ENCODE data around the gene IGF2. TPM values are rescaled to one million over a fixed set of nuclear protein-coding genes. Genes with fewer than 3 reads are reported as not detected.

IGF2 gene
- total RNA-seq, 1 donor from 2014 or later, result 8.8 TPM

DNA sequence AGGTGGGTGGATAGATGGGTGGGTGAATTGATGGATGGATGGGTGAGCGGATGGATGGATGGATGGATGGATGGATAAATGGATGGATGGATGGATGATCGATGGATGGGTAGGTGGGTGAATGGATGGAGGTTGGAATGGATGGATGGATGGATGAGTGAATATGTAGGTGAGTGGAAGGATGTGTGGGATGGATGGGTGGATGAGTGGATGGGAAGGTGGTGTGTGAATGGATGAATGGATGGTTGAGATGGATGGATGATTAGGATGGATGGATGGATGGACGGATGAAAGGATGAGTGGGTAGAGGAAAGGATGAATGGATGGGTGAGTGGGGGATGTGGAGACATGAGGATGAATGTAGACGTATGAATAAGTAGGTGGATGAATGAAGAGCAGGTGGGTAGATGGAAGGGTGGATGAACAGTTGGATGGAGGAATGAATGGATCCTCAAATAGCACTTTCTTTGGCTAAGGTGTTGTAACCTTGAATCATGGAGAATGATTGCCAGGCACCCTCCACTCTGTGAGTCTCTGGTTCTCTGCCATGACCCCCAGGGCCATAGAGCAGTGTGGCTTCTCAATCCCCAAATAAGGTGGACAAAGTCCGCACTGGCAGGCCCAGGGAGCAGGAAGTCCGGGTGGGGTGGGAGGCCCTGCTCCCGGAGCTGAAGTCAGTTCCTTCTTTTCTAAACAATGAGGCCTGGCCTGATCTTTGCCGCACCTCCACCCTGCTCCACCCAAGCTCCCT is 36.9 kb downstream of the IGF2 start:
- no peak for TF ChIP-seq CTCF (IDR thresholded peaks at IDR 0.05)
- Histone ChIP-seq H3K9me3 (no peaks in the 10 kb centered on the region), H3K27me3 (no peaks in the 10 kb centered on the region), H3K36me3 (no peaks in the 10 kb centered on the region), H3K4me3 (no peak overlapping the region), H3K27ac (no peak overlapping the region), H3K4me1 (peaks cover 24% of the 10 kb centered on the region)
- intact Hi-C loops (cut with DNase I), result no loop called here
- ATAC-seq (no peak), DNase-seq (no peak)

- peaks cover 29% of the 10 kb centered on the region for H3K4me1 ChIP-seq
- intact Hi-C loops (cut with DNase I), result no loop called here
- no peaks in the 10 kb centered on the region for H3K36me3 ChIP-seq
- no peak for TF ChIP-seq CTCF (IDR thresholded peaks at IDR 0.05)
- H3K27ac ChIP-seq, result no peak overlapping the region
- H3K4me3 ChIP-seq, result no peak overlapping the region
- DNase-seq (peak; percentile 53), ATAC-seq (no peak)
- H3K9me3 ChIP-seq, result no peaks in the 10 kb centered on the region
- no peaks in the 10 kb centered on the region for H3K27me3 ChIP-seq
These were observed 38.0 kb downstream of the IGF2 start for GRCh38 chr11:2101171-2101675.

DNA sequence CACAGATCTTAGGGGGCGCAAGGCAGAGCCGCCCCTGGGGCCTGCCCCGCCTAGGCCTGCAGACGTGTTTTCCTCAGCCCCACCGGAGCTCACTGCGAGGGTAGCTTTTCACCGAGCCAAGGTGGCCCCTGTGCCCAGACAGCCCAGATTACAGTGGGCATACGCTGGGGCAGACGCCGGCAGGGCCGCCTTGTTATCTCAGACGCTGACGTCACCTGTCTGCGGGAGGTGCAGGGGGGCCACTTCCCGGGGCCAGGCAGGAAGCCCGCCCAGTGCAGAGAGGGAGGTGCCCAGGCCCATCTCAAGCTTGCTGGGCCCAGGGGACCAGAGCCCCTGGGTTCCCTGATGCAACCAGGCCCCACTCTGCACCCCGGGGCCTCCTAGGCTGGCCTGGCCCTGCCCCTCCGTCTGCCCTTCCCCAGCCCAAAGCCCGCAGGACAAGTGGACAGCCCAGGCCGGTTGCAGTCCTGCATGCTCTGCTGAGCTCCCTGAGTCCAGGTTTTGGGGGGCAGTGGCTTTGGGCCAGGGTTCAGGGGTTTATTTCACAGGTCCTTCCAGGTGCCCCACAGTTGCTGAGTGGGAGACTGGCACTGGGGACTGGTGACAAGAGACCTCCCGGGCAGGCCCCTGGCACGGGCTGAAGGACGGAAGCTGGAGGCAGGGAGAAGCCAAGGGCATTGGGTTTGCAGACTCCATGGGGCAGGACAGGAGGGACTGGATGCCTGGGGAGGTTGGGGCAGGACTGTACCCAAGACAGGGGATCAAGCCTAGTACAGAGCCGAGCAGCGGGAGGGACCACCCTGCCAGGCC is 38.6 kb downstream of the IGF2 start:
- no peaks in the 10 kb centered on the region for H3K36me3 ChIP-seq
- peaks cover 29% of the 10 kb centered on the region for H3K4me1 ChIP-seq
- no peaks in the 10 kb centered on the region for H3K27me3 ChIP-seq
- H3K9me3 ChIP-seq, result no peaks in the 10 kb centered on the region
- peak; percentile 70 for DNase-seq
- H3K27ac ChIP-seq, result no peak overlapping the region
- ATAC-seq, result peak; percentile 3
- TF ChIP-seq CTCF (IDR thresholded peaks at IDR 0.05), result no peak
- intact Hi-C loops (cut with DNase I), result no loop called here
- H3K4me3 ChIP-seq, result no peak overlapping the region

- ATAC-seq, result peak; percentile 60
- no peaks in the 10 kb centered on the region for H3K27me3 ChIP-seq
- intact Hi-C loops (cut with DNase I), result no loop called here
- H3K4me1 ChIP-seq, result peaks cover 29% of the 10 kb centered on the region
- DNase-seq, result peak; percentile 82
- no peaks in the 10 kb centered on the region for H3K36me3 ChIP-seq
- no peak overlapping the region for H3K4me3 ChIP-seq
- H3K9me3 ChIP-seq, result no peaks in the 10 kb centered on the region
- H3K27ac ChIP-seq, result no peak overlapping the region
- TF ChIP-seq CTCF (IDR thresholded peaks at IDR 0.05), result no peak
These were observed 39.5 kb downstream of the IGF2 start for GRCh38 chr11:2099516-2100349.

DNA sequence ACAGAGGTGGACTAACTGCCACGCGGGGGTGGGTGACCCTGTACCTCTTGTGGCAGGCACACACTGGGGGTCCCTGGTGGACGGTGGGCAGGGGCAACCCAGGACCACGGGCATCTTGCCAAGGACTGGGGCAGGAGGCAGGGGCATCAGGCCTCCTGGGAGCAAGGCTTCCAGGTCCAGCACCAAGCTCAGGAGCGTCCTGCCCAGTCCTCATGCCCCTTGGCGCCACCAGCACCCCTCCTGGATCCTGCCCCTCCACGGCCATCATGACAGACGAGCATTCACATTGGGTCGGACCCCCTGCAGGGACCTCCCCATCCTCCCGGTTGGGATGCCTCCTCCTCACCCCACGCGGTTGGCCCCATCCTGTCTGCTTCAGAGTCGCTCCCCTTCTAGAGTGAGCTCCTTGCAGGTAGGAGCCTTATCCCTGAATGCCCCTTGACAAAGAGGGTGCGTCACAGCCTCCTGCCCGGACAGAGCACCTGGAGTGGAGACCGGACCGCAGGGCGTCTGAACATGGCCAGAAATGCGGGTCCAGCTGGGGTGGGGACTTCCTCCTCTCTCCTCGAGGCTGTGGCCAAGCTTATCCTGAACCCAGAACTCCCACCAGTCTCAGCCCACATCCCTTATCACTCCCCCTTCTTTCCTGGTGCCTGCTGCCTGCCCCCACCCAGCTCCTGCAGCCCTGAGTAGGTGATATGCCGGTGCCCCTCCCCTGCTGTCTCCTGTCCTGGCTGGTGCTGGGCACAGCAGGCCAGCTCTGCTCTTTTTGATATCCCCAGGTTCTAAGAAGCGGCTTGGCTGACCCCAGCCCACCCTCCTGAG is 40.3 kb downstream of the IGF2 start:
- Histone ChIP-seq H3K27me3 (no peaks in the 10 kb centered on the region), H3K36me3 (no peaks in the 10 kb centered on the region), H3K4me1 (peaks cover 29% of the 10 kb centered on the region), H3K9me3 (no peaks in the 10 kb centered on the region), H3K4me3 (no peak overlapping the region), H3K27ac (no peak overlapping the region)
- TF ChIP-seq CTCF (IDR thresholded peaks at IDR 0.05), result no peak
- intact Hi-C loops (cut with DNase I), result no loop called here
- ATAC-seq, result no peak
- peak; percentile 57 for DNase-seq
